Measurements from ENCODE around the gene CYP2S1. TPM values are rescaled to one million over a fixed set of nuclear protein-coding genes. Genes with fewer than 3 reads are reported as not detected.

The CYP2S1 gene
- total RNA-seq, 1 experiment from 2014 or later, result 191 TPM

GRCh38 chr19:41223431-41224234 lies 30.6 kb downstream of the CYP2S1 start (continued):
- no peak for TF ChIP-seq ESRRA (CRISPR knock-in tag; IDR thresholded peaks at IDR 0.05; ENCODE audit: borderline replicate concordance)
- TF ChIP-seq ZNF263 (CRISPR knock-in tag; IDR thresholded peaks at IDR 0.05; ENCODE audit: low read depth), result no peak

GRCh38 chr19:41224632-41225031 lies 31.6 kb downstream of the CYP2S1 start:
- Mint-ChIP-seq H3K36me3 (peaks cover 9% of the 10 kb centered on the region), H3K4me1 (peaks cover 44% of the 10 kb centered on the region), H3K9me3 (no peaks in the 10 kb centered on the region), H3K27me3 (ENCODE audit: low read depth) (no peaks in the 10 kb centered on the region), H3K27ac (peak overlapping the region; percentile 38; the same call in 1 of the 2 replicates), H3K4me3 (no peak overlapping the region)
- ChIA-PET POLR2A (interaction anchor here (0.5 kb wide), 1 partner anchor 62 kb away, joined by 4 read pairs; no protein-coding TSS in a partner anchor), CTCF (interaction anchor here (0.7 to 1.4 kb wide), 3 partner anchors 21 to 38 kb away, joined by 3 read pairs; no protein-coding TSS in a partner anchor)
- TF ChIP-seq TEAD1 (CRISPR knock-in tag; IDR thresholded peaks at IDR 0.05) (no peak), ZNF121 (CRISPR knock-in tag; IDR thresholded peaks at IDR 0.05) (0 out of 2 replicates have a peak, but pooled peaks have one; percentile 5)
- ATAC-seq (no peak), DNase-seq (ENCODE audit: low spot score) (no peak)

- peaks cover 9% of the 10 kb centered on the region for H3K36me3 Mint-ChIP-seq
- ATAC-seq, result peak; percentile 53
- H3K4me3 Mint-ChIP-seq, result peak overlapping the region; percentile 60
- CTCF ChIA-PET, result interaction anchor here (1.1 to 1.5 kb wide), 7 partner anchors 21 to 81 kb away, joined by 3 to 9 read pairs (median 7); partner anchors contain the start of gene HNRNPUL1
- H3K27me3 Mint-ChIP-seq (ENCODE audit: low read depth), result no peaks in the 10 kb centered on the region
- TF ChIP-seq ZNF281 (CRISPR knock-in tag; IDR thresholded peaks at IDR 0.05), result peak; percentile 55; the same call in 1 of the 2 replicates
- TF ChIP-seq TEAD1 (CRISPR knock-in tag; IDR thresholded peaks at IDR 0.05), result no peak
- no peak for TF ChIP-seq E2F5 (CRISPR knock-in tag; IDR thresholded peaks at IDR 0.05)
- no peak for TF ChIP-seq USF2 (CRISPR knock-in tag; IDR thresholded peaks at IDR 0.05)
- no peak for TF ChIP-seq NFATC4 (CRISPR knock-in tag; IDR thresholded peaks at IDR 0.05)
- TF ChIP-seq ZBTB43 (CRISPR knock-in tag; IDR thresholded peaks at IDR 0.05), result no peak
- no peak for TF ChIP-seq CDX4 (CRISPR knock-in tag; IDR thresholded peaks at IDR 0.05; ENCODE audit: borderline replicate concordance)
- H3K4me1 Mint-ChIP-seq, result peaks cover 39% of the 10 kb centered on the region
- H3K27ac Mint-ChIP-seq, result peak overlapping the region; percentile 49
- POLR2A ChIA-PET, result interaction anchor here (0.5 to 1.7 kb wide), 2 partner anchors 50 to 61 kb away, joined by 4 read pairs; no protein-coding TSS in a partner anchor
- DNase-seq (ENCODE audit: low spot score), result peak; percentile 63
- no peaks in the 10 kb centered on the region for H3K9me3 Mint-ChIP-seq
These were observed 32.4 kb downstream of the CYP2S1 start for GRCh38 chr19:41225238-41226052.
